PC-3 (cell line): Measurements from ENCODE around the gene FBXW7. TPM values are rescaled to one million over a fixed set of nuclear protein-coding genes. Genes with fewer than 3 reads are reported as not detected.

Experiments used
- ATAC-seq: fragments of 200-7000 bp; cut with Tn5 transposase; 2 replicates; pipeline ENCODE4 v1.9.1; 2020; ENCODE audit warnings: mild to moderate bottlenecking, moderate library complexity
- BruUV-seq: library from RNA; stranded (reverse); fragments of 400-500 nt; replicated peaks from 2 replicates; lab custom pipeline; 2021; lab: Mats Ljungman, UMichigan
- CTCF ChIA-PET: fragments of 300-600 bp; sonication (Branson Sonifier 250); formaldehyde crosslinking; loops from one replicate; lab custom pipeline; 2022; ENCODE audit warnings: antibody characterized with exemption; lab: Charles Lee
- POLR2A ChIA-PET: fragments of 300-600 bp; sonication (Branson Sonifier 250); formaldehyde crosslinking; loops from one replicate; lab custom pipeline; 2022; ENCODE audit warnings: antibody characterized with exemption; ENCODE audit not compliant: unreplicated experiment; lab: Charles Lee
- DNase-seq: peaks from one replicate; pipeline ENCODE4 v3.0.0-alpha.2; 2015
- H2AFZ ChIP-seq: fragments of 300-600 bp; sonication (generic); 2 replicates; pipeline ENCODE4 v1.6.0; 2016; ENCODE audit warnings: antibody characterized with exemption, low read length
- H3F3A ChIP-seq: fragments of 300-600 bp; sonication (generic); one replicate; pipeline ENCODE4 v1.6.0; 2017; ENCODE audit warnings: antibody characterized with exemption, low read length, control low read depth, mild to moderate bottlenecking; ENCODE audit not compliant: unreplicated experiment
- H3K27ac ChIP-seq: fragments of 300-600 bp; sonication (generic); 2 replicates; pipeline ENCODE4 v1.5.1; 2016; ENCODE audit warnings: mild to moderate bottlenecking, low read length
- H3K27me3 ChIP-seq: fragments of 300-600 bp; sonication (generic); 2 replicates; pipeline ENCODE4 v1.6.1; 2016; ENCODE audit warnings: low read length, mixed read lengths
- H3K36me3 ChIP-seq: fragments of 300-600 bp; sonication (generic); 2 replicates; pipeline ENCODE4 v1.6.1; 2016; ENCODE audit warnings: low read depth, mixed run types, low read length, mixed read lengths
- H3K4me1 ChIP-seq: fragments of 300-600 bp; sonication (generic); 2 replicates; pipeline ENCODE4 v1.5.1; 2016; ENCODE audit warnings: low read length; ENCODE audit not compliant: insufficient read depth
- H3K4me2 ChIP-seq: fragments of 300-600 bp; sonication (generic); 2 replicates; pipeline ENCODE4 v1.6.0; 2016; ENCODE audit warnings: low read length
- H3K4me3 ChIP-seq: fragments of 300-600 bp; sonication (generic); 2 replicates; pipeline ENCODE4 v1.5.1; 2016; ENCODE audit warnings: mild to moderate bottlenecking, low read length, mixed read lengths
- H3K79me2 ChIP-seq: fragments of 300-600 bp; sonication (generic); 2 replicates; pipeline ENCODE4 v1.6.1; 2017; ENCODE audit warnings: low read length, mixed read lengths
- H3K9ac ChIP-seq: fragments of 300-600 bp; sonication (generic); 2 replicates; pipeline ENCODE4 v1.6.0; 2016; ENCODE audit warnings: mild to moderate bottlenecking, low read length
- H3K9me2 ChIP-seq: fragments of 300-600 bp; sonication (generic); replicated peaks from 2 replicates; pipeline ENCODE4 v1.6.1; 2016; ENCODE audit warnings: mixed run types, low read length, mixed read lengths
- H3K9me3 ChIP-seq: fragments of 300-600 bp; sonication (generic); 2 replicates; pipeline ENCODE4 v1.6.1; 2016; ENCODE audit warnings: low read length, mixed read lengths
- H4K20me1 ChIP-seq: fragments of 300-600 bp; sonication (generic); 2 replicates; pipeline ENCODE4 v1.6.1; 2016; ENCODE audit warnings: low read length, mixed read lengths
- CTCF ChIP-seq: fragments of 300-600 bp; sonication (generic); conservative IDR thresholded peaks from 2 replicates; pipeline ENCODE4 v1.5.1; 2017; ENCODE audit warnings: antibody characterized with exemption, low read depth, mild to moderate bottlenecking, low read length
- EZH2 ChIP-seq: fragments of 300-600 bp; sonication (generic); IDR thresholded peaks from one replicate; pipeline ENCODE4 v1.6.1; 2017; ENCODE audit warnings: antibody characterized with exemption, mild to moderate bottlenecking, low read length; ENCODE audit not compliant: unreplicated experiment
- EZH2phosphoT487 ChIP-seq: fragments of 300-600 bp; sonication (generic); IDR thresholded peaks from 2 replicates; pipeline ENCODE4 v1.6.1; 2018; ENCODE audit warnings: mild to moderate bottlenecking, antibody characterized with exemption, low read length, borderline replicate concordance
- intact Hi-C: fragments of 100-400 bp; cut with micrococcal nuclease; formaldehyde crosslinking; loops from 2 replicates; pipeline ENCODE4 v1.9.0; 2023
- total RNA-seq: library from RNA; depleted of rRNA; stranded (reverse); fragments of >200 nt; gene quantifications from 2 replicates; pipeline ENCODE4 v1.2.3, GENCODE V29; 2014

The FBXW7 gene
- total RNA-seq, 1 experiment from 2014 or later: 24.3 TPM

GRCh38 chr4:152431291-152431690 is 104.6 kb downstream of the FBXW7 start:
- no TSS peak for BruUV-seq
- H3K79me2 ChIP-seq: no peaks in the 10 kb centered on the region
- no peaks in the 10 kb centered on the region for H3K36me3 ChIP-seq

DNA sequence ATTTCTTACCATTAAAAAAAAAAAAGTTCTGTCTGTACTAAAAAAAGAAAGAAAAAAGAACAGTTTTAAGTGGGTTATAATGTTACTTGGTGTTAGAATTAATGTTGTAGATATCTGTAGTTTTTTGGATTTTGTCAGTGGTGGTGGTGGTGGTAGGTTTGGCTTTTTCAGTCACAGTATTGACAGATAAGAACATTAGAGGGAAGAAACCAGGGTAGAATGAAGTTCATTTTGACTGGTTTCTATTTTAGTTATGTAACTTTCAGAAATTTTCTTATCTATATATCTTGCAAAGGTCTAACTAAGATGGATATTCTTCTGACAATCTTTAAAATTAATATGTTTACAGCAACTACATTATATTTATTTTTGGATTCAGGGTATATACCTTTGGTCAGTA is 105.4 kb downstream of the FBXW7 start:
- no peaks in the 10 kb centered on the region for H3K79me2 ChIP-seq
- intact Hi-C loops: no loop called here
- no peaks in the 10 kb centered on the region for H3K9me2 ChIP-seq
- H4K20me1 ChIP-seq: no peaks in the 10 kb centered on the region
- no peaks in the 10 kb centered on the region for H3K9me3 ChIP-seq
- H3K9ac ChIP-seq: no peak overlapping the region
- no peak for TF ChIP-seq EZH2phosphoT487
- TF ChIP-seq CTCF: no peak
- no peak for TF ChIP-seq EZH2
- ChIA-PET POLR2A (no interaction called here), CTCF (no interaction called here)
- no peak overlapping the region for H3K27ac ChIP-seq
- no peak for DNase-seq
- H3K36me3 ChIP-seq: no peaks in the 10 kb centered on the region
- no TSS peak for BruUV-seq
- ATAC-seq: no peak
- H3K4me3 ChIP-seq: no peak overlapping the region
- H2AFZ ChIP-seq: no peak overlapping the region
- peaks cover 5% of the 10 kb centered on the region; the same call in 1 of the 2 replicates for H3K4me1 ChIP-seq
- H3K27me3 ChIP-seq: no peaks in the 10 kb centered on the region
- no peaks in the 10 kb centered on the region for H3F3A ChIP-seq
- H3K4me2 ChIP-seq: no peak overlapping the region

More at GRCh38 chr4:152431291-152431690, 104.6 kb downstream of the FBXW7 start:
- DNase-seq (peak; percentile 9), ATAC-seq (no peak)
- Histone ChIP-seq H3K4me2 (no peak overlapping the region), H3F3A (no peaks in the 10 kb centered on the region), H3K27me3 (no peaks in the 10 kb centered on the region), H2AFZ (no peak overlapping the region), H3K9ac (no peak overlapping the region), H3K27ac (no peak overlapping the region), H3K9me2 (no peaks in the 10 kb centered on the region), H3K4me3 (no peak overlapping the region), H3K4me1 (peaks cover 5% of the 10 kb centered on the region; the same call in 1 of the 2 replicates), H3K9me3 (no peaks in the 10 kb centered on the region), H4K20me1 (no peaks in the 10 kb centered on the region)
- ChIA-PET CTCF (no interaction called here), POLR2A (no interaction called here)
- intact Hi-C loops: no loop called here
- TF ChIP-seq CTCF (no peak), EZH2phosphoT487 (no peak), EZH2 (no peak)

GRCh38 chr4:152427981-152428380 is 107.9 kb downstream of the FBXW7 start:
- intact Hi-C loops: no loop called here
- no TSS peak for BruUV-seq
- Histone ChIP-seq H3K9me2 (no peaks in the 10 kb centered on the region), H3K27ac (no peak overlapping the region), H3K9me3 (no peaks in the 10 kb centered on the region), H3K4me1 (peaks cover 10% of the 10 kb centered on the region; the same call in 1 of the 2 replicates), H3K4me3 (no peak overlapping the region), H2AFZ (no peak overlapping the region), H3K27me3 (no peaks in the 10 kb centered on the region), H3K4me2 (no peak overlapping the region), H3K36me3 (no peaks in the 10 kb centered on the region), H3K9ac (no peak overlapping the region), H3F3A (no peaks in the 10 kb centered on the region), H4K20me1 (no peaks in the 10 kb centered on the region), H3K79me2 (no peaks in the 10 kb centered on the region)
- DNase-seq: no peak
- POLR2A ChIA-PET: no interaction called here
- ATAC-seq: no peak
- no peak for TF ChIP-seq EZH2
- no peak for TF ChIP-seq CTCF
- no peak for TF ChIP-seq EZH2phosphoT487
- CTCF ChIA-PET: no interaction called here
